ENCODE data around the gene PTCH2.
"Not testable (repeated sequence)": the region's sequence is repeated elsewhere in the genome, so short reads cannot be mapped to it uniquely, and the experiment has no call there.

The PTCH2 gene

GRCh38 chr1:44839576-44839975 is 3.5 kb downstream of the PTCH2 start:
- DNase-seq (ENCODE audit: low read depth in 2 of 3, low spot score in 1 of 3), result no peak

- DNase-seq (ENCODE audit: low read depth in 2 of 3, low spot score in 1 of 3), result not testable (repeated sequence)
These were observed 4.8 kb downstream of the PTCH2 start for GRCh38 chr1:44838294-44838693.

- peak; percentile 82 to 92 (median 85) for DNase-seq (ENCODE audit: low read depth in 2 of 3, low spot score in 1 of 3)
These were observed 7.0 kb downstream of the PTCH2 start for GRCh38 chr1:44835738-44836675.

DNA sequence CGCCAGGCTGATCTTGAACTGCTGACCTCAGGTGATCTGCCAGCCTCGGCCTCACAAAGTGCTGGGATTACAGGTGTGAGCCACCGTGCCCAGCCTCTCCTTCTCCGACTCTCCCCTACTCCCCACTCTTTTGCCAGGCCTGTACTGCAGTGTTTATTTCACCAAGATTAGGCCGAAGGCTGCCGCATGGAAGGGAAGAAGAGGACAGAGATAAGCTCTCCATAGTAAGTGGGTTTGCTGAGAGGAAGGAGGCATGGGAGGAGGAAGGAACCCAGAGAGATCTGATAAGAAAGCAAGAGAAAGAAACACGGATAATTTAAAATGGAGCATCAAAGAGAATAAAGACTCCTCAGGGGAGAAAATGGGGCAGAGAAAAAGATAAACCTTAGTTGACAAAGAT is 8.7 kb downstream of the PTCH2 start:
- no peak for DNase-seq (ENCODE audit: low read depth in 2 of 3, low spot score in 1 of 3)

- no peak for DNase-seq (ENCODE audit: low read depth in 2 of 3, low spot score in 1 of 3)
These were observed 10.9 kb downstream of the PTCH2 start for GRCh38 chr1:44832056-44832705.

DNA sequence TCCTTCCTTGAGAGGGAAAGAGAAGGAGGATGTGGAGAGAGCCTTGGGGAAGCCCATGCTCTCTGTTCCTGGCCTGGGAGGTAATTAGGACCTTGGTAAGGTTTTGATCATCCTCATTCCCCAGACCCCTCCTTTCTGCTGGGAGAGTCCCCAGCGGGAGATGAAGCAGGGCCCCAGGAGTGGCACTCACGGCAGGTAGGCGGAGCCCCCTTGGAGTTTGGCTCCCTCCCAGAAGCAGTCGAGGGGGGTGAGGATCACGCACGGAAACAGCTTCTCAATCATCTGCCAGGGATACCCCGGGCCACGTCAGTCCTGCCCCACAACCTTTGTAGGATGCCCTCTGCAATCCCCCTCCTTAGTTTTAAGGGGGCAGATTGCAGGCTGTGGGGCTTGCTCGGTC is 11.5 kb downstream of the PTCH2 start:
- no peak for DNase-seq (ENCODE audit: low read depth in 2 of 3, low spot score in 1 of 3)

- no peak for DNase-seq (ENCODE audit: low read depth in 2 of 3, low spot score in 1 of 3)
These were observed 12.2 kb downstream of the PTCH2 start for GRCh38 chr1:44830900-44831304.

DNA sequence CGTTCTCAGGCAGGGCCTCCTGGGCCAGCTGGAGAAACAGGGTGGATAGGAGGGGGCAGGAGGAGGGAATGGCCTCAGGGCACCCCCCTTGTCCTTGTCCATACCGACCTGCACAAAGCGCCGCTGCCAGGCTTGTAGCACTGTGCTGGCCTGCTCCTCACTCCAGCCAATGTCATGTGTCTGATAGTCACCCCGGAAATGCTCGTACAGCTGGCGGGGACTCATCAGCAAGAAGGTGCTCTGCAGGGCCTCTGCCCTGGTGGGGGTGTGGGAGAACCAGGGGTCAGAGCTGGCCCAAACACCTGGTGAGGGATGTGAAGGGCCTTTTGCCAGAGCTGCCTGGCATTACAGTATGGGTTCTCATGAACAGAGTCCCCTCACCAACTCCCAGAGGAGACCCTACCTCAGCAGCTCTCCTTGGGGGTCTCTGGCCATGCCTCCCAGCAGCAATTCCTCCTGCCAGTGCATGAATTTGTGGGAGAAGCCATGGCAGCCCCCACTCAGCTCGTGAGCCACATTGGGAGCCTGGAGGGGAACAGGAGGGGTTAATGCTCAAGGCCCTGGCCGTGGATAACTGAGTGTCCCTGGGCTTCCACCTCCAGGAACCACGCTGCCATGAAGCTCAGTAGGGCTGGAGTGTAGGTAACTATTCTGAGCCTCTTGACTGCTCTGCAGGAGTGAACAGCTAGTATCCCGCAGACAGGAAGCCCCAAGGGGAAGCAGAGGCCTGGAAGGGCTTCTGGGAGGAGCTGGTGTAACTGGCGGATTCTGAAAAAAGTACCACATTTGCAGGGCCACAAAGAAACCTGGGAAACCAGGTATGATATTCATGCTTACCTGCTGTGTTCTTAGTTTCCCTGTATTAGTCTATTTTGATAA is 13.3 kb downstream of the PTCH2 start:
- DNase-seq (ENCODE audit: low read depth in 2 of 3, low spot score in 1 of 3), result no peak

GRCh38 chr1:44828841-44829440 is 14.1 kb downstream of the PTCH2 start:
- no peak for DNase-seq (ENCODE audit: low read depth in 2 of 3, low spot score in 1 of 3)

DNA sequence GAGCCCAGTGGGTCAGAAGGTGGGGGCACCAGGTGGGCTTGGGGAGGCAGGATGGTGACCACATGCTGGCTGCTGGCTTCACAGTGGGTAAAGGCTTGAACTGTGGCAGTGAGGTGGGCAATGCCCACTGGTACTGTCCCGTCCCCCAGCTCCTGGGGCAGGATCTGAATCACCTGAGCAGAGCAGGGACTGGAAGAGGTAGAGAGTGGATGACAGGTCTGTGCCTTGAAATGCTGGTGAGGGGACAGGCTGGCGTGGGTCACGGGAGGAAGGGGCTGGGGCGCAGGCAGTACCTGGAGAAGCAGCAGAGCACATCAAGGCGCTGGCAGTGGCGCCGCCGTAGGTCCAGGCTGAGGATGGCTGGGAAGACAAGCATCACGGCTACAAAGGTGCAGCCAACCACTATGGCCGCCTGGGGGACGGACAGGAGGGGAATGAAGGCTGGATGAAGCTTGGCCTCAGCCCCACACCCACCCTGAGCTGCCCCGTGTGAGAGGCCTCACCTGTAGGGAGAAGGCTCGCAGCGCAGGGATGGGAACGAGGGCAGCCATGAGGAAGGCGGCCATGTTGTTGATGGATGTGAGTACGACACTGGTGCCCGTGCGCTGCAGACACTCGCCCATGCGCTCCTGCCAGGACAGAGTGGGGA is 14.9 kb downstream of the PTCH2 start:
- no peak for DNase-seq (ENCODE audit: low read depth in 2 of 3, low spot score in 1 of 3)

DNA sequence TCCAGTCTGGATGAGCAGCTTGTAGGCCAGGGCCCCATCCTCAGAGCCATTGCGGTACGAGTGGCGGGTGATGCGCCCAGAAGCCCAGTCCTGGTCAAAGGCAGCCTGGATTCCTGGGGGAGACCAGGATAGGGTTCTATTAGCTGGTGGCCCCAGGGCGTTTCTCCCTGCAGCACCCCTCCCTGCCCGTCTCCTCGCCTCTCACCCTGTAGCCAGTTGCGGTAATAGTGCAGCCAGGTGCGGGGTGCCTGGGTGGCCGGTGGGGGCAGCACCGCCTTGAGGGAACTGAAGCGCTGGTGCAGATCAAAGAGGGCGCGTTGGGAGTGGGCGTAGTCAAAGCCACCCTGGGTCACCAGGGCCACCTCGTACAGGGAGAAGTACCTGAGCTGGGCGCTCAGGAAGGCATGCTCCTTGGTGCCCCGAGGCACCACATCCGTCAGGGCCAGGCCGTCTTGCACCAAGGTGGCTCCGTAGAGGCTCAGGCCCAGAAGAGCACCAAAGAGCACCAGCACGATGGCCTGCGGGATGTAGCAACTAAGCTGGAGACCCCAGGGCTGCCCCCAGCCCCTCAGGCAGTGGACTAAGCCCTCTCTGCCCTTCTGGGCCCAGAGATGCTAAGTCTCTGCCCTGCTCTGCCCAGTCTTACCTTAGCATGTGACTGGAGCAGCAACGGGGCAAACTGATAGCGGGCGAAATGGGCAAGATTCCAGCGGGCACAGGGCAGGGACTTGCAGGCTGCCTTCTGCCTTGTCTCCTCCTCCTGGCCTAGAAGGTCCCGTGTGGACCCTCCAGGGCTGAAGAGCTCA is 15.7 kb downstream of the PTCH2 start:
- DNase-seq (ENCODE audit: low read depth in 2 of 3, low spot score in 1 of 3), result no peak

DNA sequence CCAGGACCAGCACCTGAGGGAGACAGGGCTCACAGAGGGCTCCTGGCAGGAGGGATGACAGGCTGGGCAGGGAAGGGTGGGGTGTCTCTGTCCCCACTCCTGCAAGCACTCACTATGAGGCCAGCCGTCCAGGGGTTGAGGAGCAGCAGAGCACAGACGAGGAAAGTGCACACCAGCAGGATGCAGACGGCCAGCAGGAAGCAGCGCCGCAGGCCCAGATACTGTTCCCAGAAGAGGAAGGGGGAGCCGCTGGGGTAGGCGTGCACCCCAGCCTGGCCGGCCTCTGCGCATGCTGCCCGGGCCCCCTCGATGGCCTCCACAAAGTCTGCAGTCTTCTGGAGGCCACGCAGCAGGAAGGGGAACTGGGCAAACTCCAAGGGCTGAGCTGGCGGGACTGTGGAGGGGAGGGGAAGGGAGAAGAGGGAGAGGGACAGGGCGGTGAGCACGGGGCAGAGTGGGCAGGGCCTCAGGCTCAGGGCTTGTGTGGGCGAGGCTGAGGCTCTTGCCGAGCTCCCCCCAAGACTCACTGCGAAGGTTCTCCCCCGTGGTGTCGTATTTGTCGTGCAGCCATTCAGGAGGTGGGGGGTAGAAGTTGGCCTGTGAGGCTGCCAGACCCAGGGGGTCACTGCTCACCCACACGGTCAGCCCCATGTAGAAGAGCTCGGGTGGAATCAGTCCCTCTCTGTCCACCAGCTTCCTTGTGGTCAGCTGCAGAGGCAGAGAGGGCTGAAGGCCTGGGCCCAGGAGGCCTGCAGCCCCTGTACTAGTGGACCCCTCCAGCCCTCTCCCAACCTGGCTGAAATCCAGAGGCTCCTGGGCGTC is 16.5 kb downstream of the PTCH2 start:
- no peak for DNase-seq (ENCODE audit: low read depth in 2 of 3, low spot score in 1 of 3)

DNA sequence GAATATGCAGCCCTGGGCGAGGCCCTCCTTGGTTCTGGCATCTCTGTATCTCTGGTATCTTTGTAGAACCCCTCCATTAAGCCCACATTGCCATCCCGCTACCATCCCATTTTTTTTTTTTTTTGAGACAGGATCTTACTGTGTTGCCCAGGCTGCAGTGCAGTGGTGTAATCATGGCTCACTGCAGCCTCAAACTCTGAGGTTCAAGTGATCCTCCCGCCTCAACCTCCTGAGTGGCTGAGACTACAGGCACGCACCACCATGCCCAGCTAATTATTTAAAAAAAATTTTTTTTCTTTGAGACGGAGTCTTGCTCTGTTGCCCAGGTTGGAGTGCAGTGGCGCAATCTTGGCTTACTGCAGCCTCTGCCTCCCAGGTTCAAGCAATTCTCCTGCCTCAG is 18.7 kb downstream of the PTCH2 start:
- not testable (repeated sequence) for DNase-seq (ENCODE audit: low read depth in 2 of 3, low spot score in 1 of 3)

- DNase-seq (ENCODE audit: low read depth in 2 of 3, low spot score in 1 of 3), result no peak
These were observed 20.0 kb downstream of the PTCH2 start for GRCh38 chr1:44822981-44823451.

- DNase-seq (ENCODE audit: low read depth in 2 of 3, low spot score in 1 of 3), result no peak
These were observed 20.8 kb downstream of the PTCH2 start for GRCh38 chr1:44822131-44822701.

DNA sequence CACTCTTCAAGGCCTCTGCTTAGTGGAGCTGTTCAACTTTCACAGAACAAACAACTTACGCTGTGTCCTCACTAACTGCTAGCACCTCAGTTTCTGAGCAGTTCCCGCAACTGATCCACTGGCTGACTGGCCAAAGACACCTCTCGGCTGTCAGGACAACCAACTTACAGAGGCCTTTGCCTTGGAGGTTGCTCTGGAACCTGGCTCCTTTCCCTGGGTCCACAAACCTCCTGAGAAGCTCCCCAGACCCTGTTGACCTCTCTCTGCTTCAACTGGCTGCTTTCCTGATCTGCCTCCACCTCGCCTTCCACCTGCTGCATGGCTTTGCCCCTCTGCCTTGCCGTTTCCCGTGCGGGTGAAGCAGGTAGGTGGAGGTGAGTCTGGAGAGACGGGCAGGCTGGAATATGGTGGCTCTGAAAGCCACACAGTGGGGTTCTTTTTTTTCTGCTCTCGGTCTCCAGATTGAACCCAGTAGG is 21.8 kb downstream of the PTCH2 start:
- DNase-seq (ENCODE audit: low read depth in 2 of 3, low spot score in 1 of 3), result no peak

- DNase-seq (ENCODE audit: low read depth in 2 of 3, low spot score in 1 of 3), result no peak
These were observed 22.5 kb downstream of the PTCH2 start for GRCh38 chr1:44820328-44821239.
